ENCODE data around the gene ASCC1. TPM values are rescaled to one million over a fixed set of nuclear protein-coding genes. Genes with fewer than 3 reads are reported as not detected.

ASCC1 gene
- total RNA-seq, 4 donors from 2014 or later = 26.8 to 37.7 (median 34.9) TPM

- TF ChIP-seq, protein P1, sequence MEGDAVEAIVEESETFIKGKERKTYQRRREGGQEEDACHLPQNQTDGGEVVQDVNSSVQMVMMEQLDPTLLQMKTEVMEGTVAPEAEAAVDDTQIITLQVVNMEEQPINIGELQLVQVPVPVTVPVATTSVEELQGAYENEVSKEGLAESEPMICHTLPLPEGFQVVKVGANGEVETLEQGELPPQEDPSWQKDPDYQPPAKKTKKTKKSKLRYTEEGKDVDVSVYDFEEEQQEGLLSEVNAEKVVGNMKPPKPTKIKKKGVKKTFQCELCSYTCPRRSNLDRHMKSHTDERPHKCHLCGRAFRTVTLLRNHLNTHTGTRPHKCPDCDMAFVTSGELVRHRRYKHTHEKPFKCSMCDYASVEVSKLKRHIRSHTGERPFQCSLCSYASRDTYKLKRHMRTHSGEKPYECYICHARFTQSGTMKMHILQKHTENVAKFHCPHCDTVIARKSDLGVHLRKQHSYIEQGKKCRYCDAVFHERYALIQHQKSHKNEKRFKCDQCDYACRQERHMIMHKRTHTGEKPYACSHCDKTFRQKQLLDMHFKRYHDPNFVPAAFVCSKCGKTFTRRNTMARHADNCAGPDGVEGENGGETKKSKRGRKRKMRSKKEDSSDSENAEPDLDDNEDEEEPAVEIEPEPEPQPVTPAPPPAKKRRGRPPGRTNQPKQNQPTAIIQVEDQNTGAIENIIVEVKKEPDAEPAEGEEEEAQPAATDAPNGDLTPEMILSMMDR (IDR thresholded peaks at IDR 0.05; ENCODE audit: low read depth) = no peak
These were observed 27.9 kb upstream of the ASCC1 start for GRCh38 chr10:72243822-72244437.

GRCh38 chr10:72242675-72243074 lies 26.6 kb upstream of the ASCC1 start:
- TF ChIP-seq, protein P1 (IDR thresholded peaks at IDR 0.05; ENCODE audit: low read depth) = no peak

DNA sequence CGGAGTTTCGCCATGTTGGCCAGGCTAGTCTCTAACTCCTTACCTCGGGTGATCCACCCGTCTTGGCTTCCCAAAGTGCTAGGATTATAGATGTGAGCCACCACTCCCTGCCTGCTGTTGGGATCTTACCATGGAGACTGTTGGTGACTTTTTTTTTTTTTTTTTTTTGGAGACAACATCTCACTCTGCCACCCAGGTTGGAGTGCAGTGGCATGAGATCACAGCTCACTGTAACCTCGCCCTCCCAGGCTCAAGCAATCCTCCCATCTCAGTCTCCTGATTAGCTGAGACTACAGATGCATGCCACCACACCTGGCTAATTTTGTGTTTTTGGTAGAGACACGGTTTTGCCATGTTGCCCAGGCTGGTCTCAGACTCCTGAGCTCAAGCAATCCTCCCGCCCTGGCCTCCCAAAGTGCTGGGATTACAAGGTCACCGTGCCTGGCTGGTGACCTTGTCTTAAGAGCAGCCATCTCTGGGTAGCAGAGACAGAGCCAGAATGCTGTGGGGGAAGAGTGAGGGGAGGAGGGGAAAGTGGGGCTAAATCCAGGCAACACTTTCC lies 25.7 kb upstream of the ASCC1 start:
- TF ChIP-seq, protein P1 (IDR thresholded peaks at IDR 0.05; ENCODE audit: low read depth) = no peak

- TF ChIP-seq, protein P1 (IDR thresholded peaks at IDR 0.05; ENCODE audit: low read depth) = no peak
These were observed 24.3 kb upstream of the ASCC1 start for GRCh38 chr10:72240371-72240770.

DNA sequence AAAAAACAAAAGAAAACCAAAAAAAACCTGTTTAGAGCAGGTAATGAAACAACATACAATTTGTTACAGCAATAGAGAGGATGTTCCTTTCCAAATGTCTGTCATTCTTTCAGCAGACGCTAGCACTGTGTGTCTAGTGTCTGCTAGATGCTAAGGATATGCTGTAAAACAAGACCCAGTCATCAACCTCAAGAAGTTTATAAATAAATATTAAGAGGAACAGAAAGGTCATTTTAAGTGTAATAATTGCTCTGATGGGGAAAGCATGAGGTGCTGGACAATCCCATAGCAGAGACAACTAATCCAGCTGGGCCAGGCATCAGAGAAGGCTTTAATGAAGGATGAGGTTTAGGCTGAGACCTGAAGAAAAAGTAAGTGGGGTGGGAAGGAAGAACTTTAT lies 23.3 kb upstream of the ASCC1 start:
- TF ChIP-seq, protein P1 (IDR thresholded peaks at IDR 0.05; ENCODE audit: low read depth) = no peak

DNA sequence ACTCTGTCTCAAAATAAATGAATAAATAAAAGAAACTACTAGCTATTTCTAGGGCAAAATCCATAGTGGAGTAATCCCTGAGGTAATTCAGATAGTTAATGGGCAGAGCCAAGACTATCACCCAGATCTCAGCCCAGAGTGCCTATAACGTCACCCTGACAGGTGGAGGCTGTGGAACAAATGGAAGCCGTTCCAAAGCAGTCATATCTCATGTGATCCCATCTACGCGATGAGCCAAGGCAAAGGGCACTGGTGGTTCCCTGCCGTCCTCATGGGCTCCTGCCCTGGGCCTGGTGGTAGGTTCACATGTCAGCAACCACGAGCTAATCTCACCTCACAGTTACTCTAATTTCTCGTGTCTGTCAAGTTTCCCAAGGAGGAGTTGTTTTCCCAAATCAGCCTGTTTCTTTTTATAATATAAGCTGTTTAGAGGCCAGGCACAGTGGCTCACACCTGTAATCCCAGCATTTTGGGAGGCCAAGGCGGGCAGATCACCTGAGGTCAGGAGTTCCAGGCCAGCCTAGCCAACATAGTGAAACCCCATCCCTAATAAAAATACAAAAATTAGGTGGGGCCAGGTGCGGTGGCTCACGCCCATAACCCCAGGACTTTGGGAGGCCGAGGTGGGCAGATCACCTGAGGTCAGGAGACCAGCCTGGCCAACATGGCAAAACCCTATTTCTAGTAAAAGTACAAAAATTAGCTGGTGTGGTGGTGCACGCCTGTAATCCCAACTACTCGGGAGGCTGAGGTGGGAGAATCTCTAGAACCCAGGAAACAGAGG lies 22.5 kb upstream of the ASCC1 start:
- TF ChIP-seq, protein P1 (IDR thresholded peaks at IDR 0.05; ENCODE audit: low read depth) = no peak

DNA sequence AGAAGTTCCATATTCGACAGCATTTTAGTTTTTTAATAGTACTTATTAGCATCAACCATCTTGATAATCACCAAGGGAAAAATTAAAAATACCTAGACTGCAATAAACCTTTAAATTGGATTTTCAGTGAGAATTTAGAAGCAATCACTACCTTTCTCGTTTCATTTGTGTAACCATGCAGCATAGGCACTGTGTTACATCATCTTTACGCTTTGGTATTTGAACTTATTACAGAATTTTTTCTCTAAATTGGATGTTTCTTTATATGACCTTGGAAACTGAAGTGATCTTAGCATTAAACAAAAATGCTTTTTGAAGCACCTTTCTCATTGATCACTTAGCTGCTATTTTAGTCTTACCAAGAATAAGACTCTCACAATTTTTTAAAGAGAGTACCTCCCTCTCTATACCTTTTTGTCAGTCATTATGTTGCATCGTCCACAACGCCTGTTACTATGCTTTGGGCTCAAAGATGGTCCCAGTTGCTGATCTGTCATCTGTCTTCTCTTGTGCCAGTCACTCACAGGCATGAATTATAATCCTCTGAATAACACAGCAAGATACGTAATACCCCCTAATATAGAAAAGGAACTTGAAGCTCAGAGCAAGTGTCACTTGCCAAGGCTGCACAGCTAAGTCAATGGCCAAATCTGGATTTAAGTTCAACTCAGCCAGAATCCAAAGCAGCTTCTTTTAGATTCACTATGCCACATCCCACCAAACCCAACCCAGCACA lies 19.6 kb upstream of the ASCC1 start:
- TF ChIP-seq, protein P1 (IDR thresholded peaks at IDR 0.05; ENCODE audit: low read depth) = no peak

Data from subcutaneous adipose tissue (tissue), 4 donors.